HEK293 (cell line): ENCODE measurements around the gene PRR29.

Source experiments
- CTCF ChIA-PET: fragments of 350-600 bp; formaldehyde crosslinking; extraction: SDS; loops from one replicate; lab custom pipeline; 2021; ENCODE audit warnings: antibody characterized with exemption; lab: Yijun Ruan, JAX
- POLR2A ChIA-PET: fragments of 300-600 bp; formaldehyde crosslinking; extraction: SDS; loops from one replicate; lab custom pipeline; 2020; ENCODE audit warnings: antibody characterized with exemption, inconsistent platforms; lab: Yijun Ruan, JAX
- H3K27ac ChIP-seq: fragments of 200-500 bp; sonication (Bioruptor generic); 2 replicates; pipeline ENCODE4 v1.5.1; 2014; ENCODE audit warnings: low read depth, low read length, control low read depth, inconsistent platforms; ENCODE audit errors: extremely low read depth
- H3K36me3 ChIP-seq, 2 experiments: fragments of 200-500 bp in 1 of 2; sonication (Bioruptor generic) in 1 of 2; 1 replicate in 1 of 2; 2 replicates in 1 of 2; pipeline ENCODE4 v1.5.1; 2014 to 2017; ENCODE audit warnings: inconsistent platforms in 2 of 2, low read length in 2 of 2; ENCODE audit not compliant: control insufficient read depth in 2 of 2, insufficient read depth in 1 of 2
- H3K4me1 ChIP-seq: fragments of 200-500 bp; sonication (Bioruptor generic); 2 replicates; pipeline ENCODE4 v1.5.1; 2014; ENCODE audit warnings: mild to moderate bottlenecking, low read length, inconsistent platforms; ENCODE audit not compliant: control insufficient read depth, insufficient read depth
- H3K4me3 ChIP-seq: 2 replicates; pipeline ENCODE4 v1.5.1; 2011; ENCODE audit warnings: low read depth, mild to moderate bottlenecking, control low read depth, low read length, moderate library complexity
- H3K9me3 ChIP-seq: fragments of 200-500 bp; sonication (Bioruptor generic); 2 replicates; pipeline ENCODE4 v1.5.1; 2014; ENCODE audit warnings: low read depth, low read length, inconsistent platforms; ENCODE audit not compliant: control insufficient read depth, insufficient read depth
- REPIN1 ChIP-seq: fragments of 450-650 bp; formaldehyde crosslinking; IDR thresholded peaks from 2 replicates; pipeline ENCODE4 v1.5.1; 2017; ENCODE audit warnings: missing biosample characterization, missing genetic modification characterization, low read depth
- SP7 ChIP-seq: fragments of 450-650 bp; formaldehyde crosslinking; IDR thresholded peaks from 2 replicates; pipeline ENCODE4 v1.5.1; 2016; ENCODE audit warnings: missing biosample characterization, missing genetic modification characterization
- ZBTB7A ChIP-seq: fragments of 450-650 bp; formaldehyde crosslinking; IDR thresholded peaks from 2 replicates; pipeline ENCODE4 v1.5.1; 2016; ENCODE audit warnings: low read depth, missing biosample characterization, missing genetic modification characterization
- ZEB2 ChIP-seq: fragments of 450-650 bp; formaldehyde crosslinking; IDR thresholded peaks from 2 replicates; pipeline ENCODE4 v1.5.1; 2016; ENCODE audit warnings: missing biosample characterization, missing genetic modification characterization
- ZNF140 ChIP-seq: fragments of 450-650 bp; formaldehyde crosslinking; IDR thresholded peaks from 2 replicates; pipeline ENCODE4 v1.5.1; 2016; ENCODE audit warnings: missing biosample characterization, missing genetic modification characterization
- ZNF184 ChIP-seq: fragments of 450-650 bp; IDR thresholded peaks from 2 replicates; pipeline ENCODE4 v1.5.1; 2018; ENCODE audit warnings: missing biosample characterization, mild to moderate bottlenecking, missing genetic modification characterization
- ZNF223 ChIP-seq: fragments of 450-650 bp; formaldehyde crosslinking; IDR thresholded peaks from 2 replicates; pipeline ENCODE4 v1.5.1; 2016; ENCODE audit warnings: missing biosample characterization, missing genetic modification characterization
- ZNF280D ChIP-seq: fragments of 450-650 bp; formaldehyde crosslinking; IDR thresholded peaks from 2 replicates; pipeline ENCODE4 v1.5.1; 2016; ENCODE audit warnings: missing biosample characterization, missing genetic modification characterization
- ZNF335 ChIP-seq: fragments of 450-650 bp; formaldehyde crosslinking; conservative IDR thresholded peaks from 2 replicates; pipeline ENCODE4 v1.5.1; 2016; ENCODE audit warnings: missing biosample characterization, missing genetic modification characterization
- ZNF341 ChIP-seq: fragments of 450-650 bp; formaldehyde crosslinking; IDR thresholded peaks from 2 replicates; pipeline ENCODE4; 2016; ENCODE audit warnings: low read depth, missing biosample characterization, missing genetic modification characterization
- ZNF423 ChIP-seq: fragments of 450-650 bp; formaldehyde crosslinking; IDR thresholded peaks from 2 replicates; pipeline ENCODE4 v1.5.1; 2016; ENCODE audit warnings: missing biosample characterization, missing genetic modification characterization
- ZNF510 ChIP-seq: fragments of 450-650 bp; formaldehyde crosslinking; IDR thresholded peaks from 2 replicates; pipeline ENCODE4 v1.5.1; 2018; ENCODE audit warnings: mild to moderate bottlenecking, missing genetic modification characterization, missing biosample characterization; ENCODE audit not compliant: insufficient replicate concordance
- ZNF521 ChIP-seq: fragments of 450-650 bp; formaldehyde crosslinking; IDR thresholded peaks from 2 replicates; pipeline ENCODE4 v1.5.1; 2017; ENCODE audit warnings: missing biosample characterization, mild to moderate bottlenecking, missing genetic modification characterization
- ZNF571 ChIP-seq: fragments of 450-650 bp; formaldehyde crosslinking; IDR thresholded peaks from 2 replicates; pipeline ENCODE4 v1.5.0; 2017; ENCODE audit warnings: missing biosample characterization, missing genetic modification characterization
- ZNF580 ChIP-seq: fragments of 450-650 bp; formaldehyde crosslinking; IDR thresholded peaks from 2 replicates; pipeline ENCODE4 v1.5.1; 2016; ENCODE audit warnings: missing biosample characterization, missing genetic modification characterization
- ZNF596 ChIP-seq: fragments of 450-650 bp; IDR thresholded peaks from 2 replicates; pipeline ENCODE4 v1.5.0; 2018; ENCODE audit warnings: missing biosample characterization, mild to moderate bottlenecking, missing genetic modification characterization, moderate library complexity
- ZNF654 ChIP-seq: fragments of 450-650 bp; formaldehyde crosslinking; IDR thresholded peaks from 2 replicates; pipeline ENCODE4 v1.5.1; 2016; ENCODE audit warnings: low read depth, missing biosample characterization, missing genetic modification characterization
- ZNF660 ChIP-seq: fragments of 450-650 bp; IDR thresholded peaks from 2 replicates; pipeline ENCODE4 v1.5.1; 2018; ENCODE audit warnings: missing biosample characterization, mild to moderate bottlenecking, missing genetic modification characterization
- ZNF707 ChIP-seq: fragments of 450-650 bp; formaldehyde crosslinking; IDR thresholded peaks from 2 replicates; pipeline ENCODE4 v1.5.1; 2016; ENCODE audit warnings: missing biosample characterization, missing genetic modification characterization
- TF ChIP-seq, protein P1 (sequence below): fragments of 450-650 bp; formaldehyde crosslinking; IDR thresholded peaks from 2 replicates; pipeline ENCODE4 v1.5.1; 2017; ENCODE audit warnings: missing biosample characterization, missing genetic modification characterization
- TF ChIP-seq, protein P2 (sequence below): fragments of 450-650 bp; formaldehyde crosslinking; optimal IDR thresholded peaks from 2 replicates; pipeline ENCODE3; 2016; ENCODE audit warnings: missing biosample characterization, mild to moderate bottlenecking, missing genetic modification characterization
- TF ChIP-seq, protein P3 (sequence below): fragments of 450-650 bp; formaldehyde crosslinking; IDR thresholded peaks from 2 replicates; pipeline ENCODE4 v1.5.1; 2016; ENCODE audit warnings: missing biosample characterization, missing genetic modification characterization
- TF ChIP-seq, protein P4 (sequence below): fragments of 450-650 bp; formaldehyde crosslinking; IDR thresholded peaks from 2 replicates; pipeline ENCODE4 v1.5.1; 2016; ENCODE audit warnings: missing biosample characterization, missing genetic modification characterization
- TF ChIP-seq, protein P5 (sequence below): fragments of 450-650 bp; formaldehyde crosslinking; IDR thresholded peaks from 2 replicates; pipeline ENCODE4 v1.5.1; 2016; ENCODE audit warnings: missing biosample characterization, missing genetic modification characterization, low read depth

The PRR29 gene

DNA sequence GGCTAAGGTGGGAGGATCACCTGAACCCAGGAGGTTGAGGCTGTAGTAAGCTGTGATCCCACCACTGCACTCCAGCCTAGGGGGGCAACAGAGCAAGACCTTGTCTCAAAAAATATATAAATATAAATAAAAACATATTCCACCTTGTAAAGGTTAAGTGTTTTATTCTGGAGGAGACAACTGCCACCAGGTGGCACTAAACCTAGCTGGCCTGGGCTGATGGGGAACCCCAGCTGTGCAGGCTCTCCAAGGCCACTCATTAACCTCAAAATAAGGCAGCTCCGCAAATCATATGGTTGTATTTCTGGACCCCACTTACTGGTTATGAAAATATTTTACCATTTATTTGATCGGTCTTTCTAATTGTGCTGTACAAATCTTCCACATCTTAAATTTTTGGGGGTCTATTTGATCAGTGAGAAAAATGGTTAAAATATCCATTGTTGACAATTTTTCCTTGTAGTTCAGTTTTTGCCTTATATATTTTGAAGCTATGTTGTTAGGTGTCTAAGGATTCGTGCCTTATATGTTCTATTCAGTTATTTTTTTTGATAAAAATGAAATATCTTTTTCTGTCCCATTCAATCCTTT, 30.8 kb downstream of the PRR29 start:
- Histone ChIP-seq H3K4me1 (no peaks in the 10 kb centered on the region), H3K27ac (no peak overlapping the region), H3K4me3 (no peak overlapping the region), H3K36me3 (no peaks in the 10 kb centered on the region), H3K9me3 (no peaks in the 10 kb centered on the region)
- CTCF ChIA-PET = interaction anchor here (0.5 to 8.8 kb wide), 48 partner anchors 7 to 1265 kb away, joined by 3 to 295 read pairs (median 4); partner anchors contain the start of genes CSHL1, ERN1, GH1 and ICAM2
- POLR2A ChIA-PET = interaction anchor here (1.0 to 1.7 kb wide), 4 partner anchors 100 to 117 kb away, joined by 3 to 5 read pairs (median 4); no protein-coding TSS in a partner anchor
- TF ChIP-seq ZNF707 (tag by site-specific recombination) (no peak), ZBTB7A (no peak), ZEB2 (tag by site-specific recombination) (no peak), ZNF223 (tag by site-specific recombination) (no peak), ZNF280D (tag by site-specific recombination) (no peak), ZNF341 (tag by site-specific recombination) (no peak), ZNF521 (no peak), ZNF571 (no peak), ZNF335 (tag by site-specific recombination) (peak; percentile 26; the same call in 1 of the 2 replicates), ZNF654 (peak; percentile 13), ZNF660 (tag by site-specific recombination) (0 out of 2 replicates have a peak, but pooled peaks have one; percentile 48), ZNF140 (tag by site-specific recombination) (no peak), ZNF423 (tag by site-specific recombination) (no peak), ZNF580 (no peak), ZNF510 (tag by site-specific recombination) (no peak), ZNF184 (tag by site-specific recombination) (no peak), ZNF596 (tag by site-specific recombination) (no peak), SP7 (tag by site-specific recombination) (0 out of 2 replicates have a peak, but pooled peaks have one; percentile 13), REPIN1 (tag by site-specific recombination) (no peak)
- TF ChIP-seq, protein P1, sequence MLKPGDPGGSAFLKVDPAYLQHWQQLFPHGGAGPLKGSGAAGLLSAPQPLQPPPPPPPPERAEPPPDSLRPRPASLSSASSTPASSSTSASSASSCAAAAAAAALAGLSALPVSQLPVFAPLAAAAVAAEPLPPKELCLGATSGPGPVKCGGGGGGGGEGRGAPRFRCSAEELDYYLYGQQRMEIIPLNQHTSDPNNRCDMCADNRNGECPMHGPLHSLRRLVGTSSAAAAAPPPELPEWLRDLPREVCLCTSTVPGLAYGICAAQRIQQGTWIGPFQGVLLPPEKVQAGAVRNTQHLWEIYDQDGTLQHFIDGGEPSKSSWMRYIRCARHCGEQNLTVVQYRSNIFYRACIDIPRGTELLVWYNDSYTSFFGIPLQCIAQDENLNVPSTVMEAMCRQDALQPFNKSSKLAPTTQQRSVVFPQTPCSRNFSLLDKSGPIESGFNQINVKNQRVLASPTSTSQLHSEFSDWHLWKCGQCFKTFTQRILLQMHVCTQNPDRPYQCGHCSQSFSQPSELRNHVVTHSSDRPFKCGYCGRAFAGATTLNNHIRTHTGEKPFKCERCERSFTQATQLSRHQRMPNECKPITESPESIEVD = no peak
- TF ChIP-seq, protein P2, sequence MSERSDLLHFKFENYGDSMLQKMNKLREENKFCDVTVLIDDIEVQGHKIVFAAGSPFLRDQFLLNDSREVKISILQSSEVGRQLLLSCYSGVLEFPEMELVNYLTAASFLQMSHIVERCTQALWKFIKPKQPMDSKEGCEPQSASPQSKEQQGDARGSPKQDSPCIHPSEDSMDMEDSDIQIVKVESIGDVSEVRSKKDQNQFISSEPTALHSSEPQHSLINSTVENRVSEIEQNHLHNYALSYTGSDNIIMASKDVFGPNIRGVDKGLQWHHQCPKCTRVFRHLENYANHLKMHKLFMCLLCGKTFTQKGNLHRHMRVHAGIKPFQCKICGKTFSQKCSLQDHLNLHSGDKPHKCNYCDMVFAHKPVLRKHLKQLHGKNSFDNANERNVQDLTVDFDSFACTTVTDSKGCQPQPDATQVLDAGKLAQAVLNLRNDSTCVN (tag by site-specific recombination) = no peak
- TF ChIP-seq, protein P3, sequence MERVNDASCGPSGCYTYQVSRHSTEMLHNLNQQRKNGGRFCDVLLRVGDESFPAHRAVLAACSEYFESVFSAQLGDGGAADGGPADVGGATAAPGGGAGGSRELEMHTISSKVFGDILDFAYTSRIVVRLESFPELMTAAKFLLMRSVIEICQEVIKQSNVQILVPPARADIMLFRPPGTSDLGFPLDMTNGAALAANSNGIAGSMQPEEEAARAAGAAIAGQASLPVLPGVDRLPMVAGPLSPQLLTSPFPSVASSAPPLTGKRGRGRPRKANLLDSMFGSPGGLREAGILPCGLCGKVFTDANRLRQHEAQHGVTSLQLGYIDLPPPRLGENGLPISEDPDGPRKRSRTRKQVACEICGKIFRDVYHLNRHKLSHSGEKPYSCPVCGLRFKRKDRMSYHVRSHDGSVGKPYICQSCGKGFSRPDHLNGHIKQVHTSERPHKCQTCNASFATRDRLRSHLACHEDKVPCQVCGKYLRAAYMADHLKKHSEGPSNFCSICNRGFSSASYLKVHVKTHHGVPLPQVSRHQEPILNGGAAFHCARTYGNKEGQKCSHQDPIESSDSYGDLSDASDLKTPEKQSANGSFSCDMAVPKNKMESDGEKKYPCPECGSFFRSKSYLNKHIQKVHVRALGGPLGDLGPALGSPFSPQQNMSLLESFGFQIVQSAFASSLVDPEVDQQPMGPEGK (tag by site-specific recombination) = no peak
- TF ChIP-seq, protein P4, sequence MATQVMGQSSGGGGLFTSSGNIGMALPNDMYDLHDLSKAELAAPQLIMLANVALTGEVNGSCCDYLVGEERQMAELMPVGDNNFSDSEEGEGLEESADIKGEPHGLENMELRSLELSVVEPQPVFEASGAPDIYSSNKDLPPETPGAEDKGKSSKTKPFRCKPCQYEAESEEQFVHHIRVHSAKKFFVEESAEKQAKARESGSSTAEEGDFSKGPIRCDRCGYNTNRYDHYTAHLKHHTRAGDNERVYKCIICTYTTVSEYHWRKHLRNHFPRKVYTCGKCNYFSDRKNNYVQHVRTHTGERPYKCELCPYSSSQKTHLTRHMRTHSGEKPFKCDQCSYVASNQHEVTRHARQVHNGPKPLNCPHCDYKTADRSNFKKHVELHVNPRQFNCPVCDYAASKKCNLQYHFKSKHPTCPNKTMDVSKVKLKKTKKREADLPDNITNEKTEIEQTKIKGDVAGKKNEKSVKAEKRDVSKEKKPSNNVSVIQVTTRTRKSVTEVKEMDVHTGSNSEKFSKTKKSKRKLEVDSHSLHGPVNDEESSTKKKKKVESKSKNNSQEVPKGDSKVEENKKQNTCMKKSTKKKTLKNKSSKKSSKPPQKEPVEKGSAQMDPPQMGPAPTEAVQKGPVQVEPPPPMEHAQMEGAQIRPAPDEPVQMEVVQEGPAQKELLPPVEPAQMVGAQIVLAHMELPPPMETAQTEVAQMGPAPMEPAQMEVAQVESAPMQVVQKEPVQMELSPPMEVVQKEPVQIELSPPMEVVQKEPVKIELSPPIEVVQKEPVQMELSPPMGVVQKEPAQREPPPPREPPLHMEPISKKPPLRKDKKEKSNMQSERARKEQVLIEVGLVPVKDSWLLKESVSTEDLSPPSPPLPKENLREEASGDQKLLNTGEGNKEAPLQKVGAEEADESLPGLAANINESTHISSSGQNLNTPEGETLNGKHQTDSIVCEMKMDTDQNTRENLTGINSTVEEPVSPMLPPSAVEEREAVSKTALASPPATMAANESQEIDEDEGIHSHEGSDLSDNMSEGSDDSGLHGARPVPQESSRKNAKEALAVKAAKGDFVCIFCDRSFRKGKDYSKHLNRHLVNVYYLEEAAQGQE (tag by site-specific recombination) = no peak
- TF ChIP-seq, protein P5, sequence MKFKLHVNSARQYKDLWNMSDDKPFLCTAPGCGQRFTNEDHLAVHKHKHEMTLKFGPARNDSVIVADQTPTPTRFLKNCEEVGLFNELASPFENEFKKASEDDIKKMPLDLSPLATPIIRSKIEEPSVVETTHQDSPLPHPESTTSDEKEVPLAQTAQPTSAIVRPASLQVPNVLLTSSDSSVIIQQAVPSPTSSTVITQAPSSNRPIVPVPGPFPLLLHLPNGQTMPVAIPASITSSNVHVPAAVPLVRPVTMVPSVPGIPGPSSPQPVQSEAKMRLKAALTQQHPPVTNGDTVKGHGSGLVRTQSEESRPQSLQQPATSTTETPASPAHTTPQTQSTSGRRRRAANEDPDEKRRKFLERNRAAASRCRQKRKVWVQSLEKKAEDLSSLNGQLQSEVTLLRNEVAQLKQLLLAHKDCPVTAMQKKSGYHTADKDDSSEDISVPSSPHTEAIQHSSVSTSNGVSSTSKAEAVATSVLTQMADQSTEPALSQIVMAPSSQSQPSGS (tag by site-specific recombination) = no peak
